GM18505 (cell line): ENCODE measurements around the gene BIN1.

Experiments used
- ATAC-seq: cut with Tn5 transposase; IDR thresholded peaks from one replicate; pipeline ENCODE4 v1.9.1; 2021; ENCODE audit not compliant: unreplicated experiment
- POLR2A ChIP-seq: IDR thresholded peaks from 4 replicates; pipeline ENCODE4 v1.6.1; 2011; ENCODE audit warnings: borderline replicate concordance; ENCODE audit not compliant: insufficient read depth, insufficient read length; ENCODE audit errors: extremely low read depth

Gene BIN1

DNA sequence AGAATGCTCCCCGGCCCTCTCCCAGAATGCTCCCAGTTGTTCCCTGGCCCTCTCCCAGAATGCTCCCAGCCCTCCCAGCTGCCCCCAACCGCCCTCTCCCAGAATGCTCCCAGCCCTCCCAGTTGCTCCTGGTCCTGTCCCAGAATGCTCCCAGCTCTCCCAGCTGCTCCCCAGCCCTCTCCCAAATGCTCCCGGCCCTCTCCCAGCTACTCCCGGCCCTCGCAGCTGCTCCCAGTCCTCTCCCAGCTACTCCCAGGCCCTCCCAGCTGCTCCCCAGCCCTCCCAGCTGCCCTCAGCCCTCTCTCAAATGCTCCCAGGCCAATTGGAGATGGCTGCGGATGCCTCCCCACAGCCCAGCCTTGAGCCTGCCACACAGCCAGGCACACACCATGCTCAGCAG lies 31.1 kb downstream of the BIN1 start:
- no peak for TF ChIP-seq POLR2A

DNA sequence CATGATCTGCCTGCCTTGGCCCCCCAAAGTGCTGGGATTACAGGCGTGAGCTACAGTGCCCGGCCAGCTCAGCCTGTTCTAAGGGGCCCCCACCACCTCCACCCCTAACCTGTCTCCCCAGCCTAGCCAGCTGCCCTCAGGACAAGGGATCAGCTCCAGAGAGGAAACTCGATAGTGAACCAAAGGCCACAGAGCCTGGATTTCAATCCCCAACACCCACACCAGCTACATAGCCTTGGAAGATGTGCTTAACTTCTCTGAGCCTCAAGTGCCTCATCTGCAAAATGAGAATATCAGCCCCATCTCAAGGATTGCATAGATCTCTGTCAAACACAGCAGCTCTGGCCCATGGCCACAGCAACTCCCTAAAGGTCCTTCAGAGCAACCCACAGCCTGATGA lies 32.0 kb downstream of the BIN1 start:
- TF ChIP-seq POLR2A: no peak
- ATAC-seq: no peak

More for the DNA sequence above, 31.1 kb downstream of the BIN1 start:
- ATAC-seq: no peak

DNA sequence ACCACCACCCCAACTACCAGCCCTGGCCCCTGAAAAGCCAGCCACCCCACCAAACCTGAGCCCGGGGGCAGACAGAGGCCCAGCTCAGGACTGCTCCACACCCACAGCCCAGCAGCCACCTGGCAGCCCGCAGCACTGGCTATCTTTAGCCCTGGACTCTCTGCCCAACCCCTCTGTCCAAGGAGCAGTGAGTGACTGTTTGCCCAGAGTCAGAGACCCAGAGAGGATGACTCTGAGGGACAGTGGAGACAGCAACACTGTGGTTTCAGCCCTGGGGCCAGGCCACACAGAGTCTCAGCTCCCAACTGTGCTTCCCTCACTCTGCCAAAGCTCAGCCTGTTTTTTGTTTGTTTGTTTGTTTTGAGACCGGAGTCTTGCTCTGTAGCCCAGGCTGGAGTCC lies 32.6 kb downstream of the BIN1 start:
- no peak for TF ChIP-seq POLR2A
- ATAC-seq: no peak

DNA sequence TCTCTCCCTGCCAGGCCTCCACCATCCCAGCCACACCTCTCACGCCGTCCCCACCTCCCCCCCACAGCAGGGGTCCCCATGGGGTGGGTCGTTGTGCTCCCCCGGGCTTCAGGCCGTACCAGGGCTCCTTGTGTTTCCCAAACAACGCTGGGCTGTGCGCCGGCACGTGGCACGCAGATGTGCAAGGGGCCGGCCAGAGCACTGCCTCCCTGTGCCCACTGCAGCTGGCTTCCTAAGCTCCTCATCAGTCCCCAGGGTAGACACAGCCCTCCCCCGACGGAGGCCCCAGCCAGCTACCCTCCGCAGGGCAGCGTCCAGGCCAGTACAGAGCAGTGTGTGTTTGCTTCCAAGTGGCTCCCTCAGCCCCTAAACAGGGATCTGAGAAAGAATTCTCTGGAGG lies 34.0 kb downstream of the BIN1 start:
- no peak for TF ChIP-seq POLR2A
- no peak for ATAC-seq

DNA sequence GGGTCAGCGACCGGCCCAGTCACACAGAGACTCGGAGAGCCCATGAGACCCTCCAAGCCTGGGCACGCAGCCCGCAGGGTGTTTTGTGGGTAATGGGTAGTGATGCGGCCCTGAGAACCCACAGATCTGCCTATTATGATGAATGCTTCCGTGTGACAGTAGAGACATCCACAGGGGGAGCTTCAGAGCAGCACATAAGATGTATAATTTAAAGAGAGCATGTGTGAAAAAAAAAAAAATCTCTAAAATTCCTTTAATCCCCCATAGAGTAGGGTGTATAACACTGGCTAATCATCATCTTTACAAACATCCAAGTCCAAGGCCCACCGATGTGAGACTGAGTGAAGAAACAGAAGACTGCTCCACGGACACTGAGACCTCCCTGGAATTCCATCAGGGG lies 34.6 kb downstream of the BIN1 start:
- no peak for TF ChIP-seq POLR2A
- ATAC-seq: no peak

DNA sequence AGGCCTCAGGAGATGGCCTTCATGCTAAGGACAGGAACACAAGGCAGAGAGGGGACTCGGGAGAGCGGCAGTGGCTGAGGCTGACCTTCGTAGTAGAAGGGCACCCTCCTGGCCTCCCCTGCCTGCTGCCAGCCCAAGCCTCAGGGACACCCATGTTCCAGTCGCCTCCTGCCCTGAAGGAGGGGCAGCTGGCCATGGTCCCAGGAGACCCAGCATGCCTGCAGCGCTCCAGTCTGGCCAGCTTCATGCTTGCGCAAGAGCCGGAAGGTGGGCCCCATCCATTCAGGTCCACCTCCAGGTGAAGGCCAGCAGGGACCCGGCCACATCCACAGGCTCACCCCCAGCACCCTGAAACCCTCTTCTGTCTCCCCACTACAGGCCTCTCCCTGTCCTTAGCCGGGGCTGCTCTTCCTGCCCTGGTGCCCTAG lies 35.0 kb downstream of the BIN1 start:
- TF ChIP-seq POLR2A: no peak
- ATAC-seq: no peak

DNA sequence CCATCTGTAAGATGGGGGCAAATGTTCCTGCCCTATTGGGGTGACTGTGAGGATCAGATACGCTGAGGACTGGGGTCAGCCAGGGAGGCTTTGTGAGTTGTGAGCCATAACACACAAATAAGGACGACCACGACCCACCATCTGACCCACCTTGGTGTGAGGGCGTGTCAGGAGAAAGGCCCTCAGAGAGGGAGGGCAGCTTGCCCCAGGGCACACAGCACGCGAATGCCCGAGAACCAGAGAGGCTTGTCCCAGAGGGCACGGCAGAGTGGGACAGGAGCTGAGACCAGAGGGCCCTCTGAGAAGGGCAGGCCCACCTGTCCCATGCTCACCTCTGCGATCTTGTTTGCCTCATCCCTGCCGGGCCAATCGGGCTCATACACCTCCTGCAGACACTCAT lies 36.7 kb downstream of the BIN1 start:
- no peak for TF ChIP-seq POLR2A
- no peak for ATAC-seq

DNA sequence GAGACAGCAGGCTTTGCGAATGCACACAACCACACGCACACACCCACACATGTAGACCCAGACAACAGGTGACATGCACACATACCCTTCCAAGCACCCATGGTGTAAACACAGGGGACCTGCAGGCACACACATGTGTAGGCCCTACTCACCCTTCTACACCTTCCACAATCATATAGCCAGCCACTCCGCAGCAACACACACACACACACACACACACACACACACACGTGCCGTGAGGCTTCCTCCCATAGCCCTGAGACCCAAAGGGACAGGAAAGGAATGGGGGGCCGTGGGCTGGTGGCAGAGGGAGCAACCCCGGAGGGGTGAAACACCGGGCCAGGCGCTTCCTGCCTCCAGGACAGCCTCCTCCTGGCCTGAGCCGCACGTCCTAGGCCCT lies 37.4 kb downstream of the BIN1 start:
- ATAC-seq: no peak
- TF ChIP-seq POLR2A: no peak

DNA sequence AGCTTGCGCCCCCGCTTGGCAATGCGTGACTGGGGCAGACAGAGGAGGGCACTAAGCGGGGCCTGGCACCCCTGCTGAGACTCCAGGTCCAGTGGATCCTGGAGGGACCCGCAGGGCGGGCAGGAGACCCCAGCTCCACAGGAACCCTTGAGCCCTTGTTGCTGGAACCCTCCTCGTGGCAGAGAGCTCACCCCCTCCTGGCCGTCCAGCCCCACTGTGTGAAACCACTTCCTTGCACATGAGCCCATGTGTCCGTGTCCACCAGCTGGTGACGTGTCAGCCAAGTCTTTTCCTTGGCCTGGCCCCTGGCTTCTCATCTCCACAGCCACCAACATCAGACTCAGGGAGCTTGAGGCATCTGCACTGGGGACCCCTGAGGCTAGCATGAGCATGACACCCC lies 38.0 kb downstream of the BIN1 start:
- ATAC-seq: no peak
- TF ChIP-seq POLR2A: no peak

DNA sequence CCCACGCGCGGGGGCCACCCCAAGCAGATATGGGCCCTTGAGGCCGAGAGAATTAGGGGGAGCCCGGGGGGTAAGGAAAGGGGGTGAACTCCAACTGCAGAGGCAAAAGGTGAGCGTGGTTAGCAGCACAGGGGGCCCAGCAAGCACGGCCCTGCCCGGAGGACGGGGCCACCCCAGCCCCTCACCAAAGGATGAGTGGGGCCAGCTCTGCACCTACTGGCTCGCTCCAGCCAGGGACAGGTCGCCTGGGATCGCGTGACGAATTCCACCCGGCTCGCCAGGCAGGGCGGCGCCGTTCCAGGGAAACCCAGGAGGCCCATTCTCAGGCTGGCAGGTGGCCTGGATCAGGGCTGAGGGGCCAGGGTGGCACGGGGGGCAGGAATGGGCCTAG lies 38.6 kb downstream of the BIN1 start:
- no peak for ATAC-seq

DNA sequence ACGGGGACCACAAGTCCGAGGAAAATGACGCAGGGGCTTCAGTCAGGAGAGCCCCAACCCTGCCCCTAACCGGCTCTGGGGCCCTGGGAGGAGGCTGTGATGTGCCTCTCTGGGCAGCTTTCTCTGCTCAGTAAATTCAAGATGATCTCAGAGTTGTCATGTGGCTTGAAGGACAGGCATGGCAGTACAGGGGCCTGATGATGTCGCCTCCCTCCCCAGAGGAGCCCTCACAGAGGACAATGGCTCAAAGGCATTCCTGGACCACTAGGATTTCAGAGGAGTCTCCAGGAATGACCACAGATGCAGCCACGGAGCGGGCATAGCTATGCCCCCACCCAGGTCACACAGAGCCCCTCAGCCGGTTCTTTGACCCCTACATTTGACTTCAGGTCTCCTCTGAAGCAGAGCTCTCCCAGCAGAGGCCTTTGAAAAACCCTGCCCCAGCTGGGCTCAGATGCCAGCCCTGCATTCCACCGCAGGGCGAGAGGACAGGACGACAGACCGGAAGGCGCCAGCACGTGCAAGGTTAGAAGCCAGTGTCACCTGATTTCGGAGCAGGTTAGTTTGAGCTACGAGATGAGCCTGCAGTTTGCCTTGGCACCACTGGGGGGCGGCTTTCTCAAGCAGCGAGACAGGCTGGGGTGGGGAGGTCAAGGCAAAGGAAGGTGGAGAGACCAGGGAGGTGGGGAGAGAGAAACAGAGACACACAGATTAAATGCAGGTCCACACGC lies 39.2 kb downstream of the BIN1 start:
- ATAC-seq: no peak
- TF ChIP-seq POLR2A: no peak

More for the DNA sequence above, 38.6 kb downstream of the BIN1 start:
- TF ChIP-seq POLR2A: no peak

DNA sequence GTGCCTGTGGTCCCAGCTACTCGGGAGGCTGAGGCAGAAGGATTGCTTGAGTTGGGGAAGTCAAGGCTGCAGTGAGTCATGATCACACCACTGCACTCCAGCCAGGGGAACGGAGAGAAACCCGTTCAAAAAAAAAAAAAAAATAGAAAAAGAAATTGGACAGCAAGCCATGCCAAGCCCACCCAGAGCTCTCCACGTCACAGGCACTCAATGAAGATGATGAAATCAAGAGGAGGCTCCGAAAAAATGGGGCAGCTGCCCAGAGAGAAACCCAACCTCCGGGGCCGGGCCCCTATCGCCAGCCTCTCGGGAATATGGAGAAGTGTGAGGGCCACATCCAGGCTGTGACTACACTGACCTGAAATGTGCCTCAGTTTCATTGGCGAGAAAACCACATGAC lies 40.0 kb downstream of the BIN1 start:
- no peak for TF ChIP-seq POLR2A
- ATAC-seq: no peak

DNA sequence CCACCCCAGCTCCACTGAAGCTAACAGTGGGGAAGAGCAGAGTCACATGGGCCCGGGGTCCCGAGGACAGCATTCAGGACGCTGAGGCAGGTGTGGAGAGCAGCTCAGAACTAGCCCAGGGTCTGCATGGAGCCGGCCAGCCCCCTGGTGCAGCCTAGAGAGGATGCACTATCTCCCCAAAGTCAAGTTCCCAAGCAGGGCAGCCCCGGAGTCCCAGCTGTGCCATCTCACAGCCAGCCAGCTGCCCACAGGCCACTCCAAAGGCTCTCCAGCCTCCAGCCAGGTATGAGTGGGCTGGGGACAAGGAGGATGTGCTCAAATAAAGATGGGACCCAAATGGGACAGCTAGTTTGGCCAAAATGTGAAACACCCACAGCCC lies 41.0 kb downstream of the BIN1 start:
- TF ChIP-seq POLR2A: no peak
- no peak for ATAC-seq

DNA sequence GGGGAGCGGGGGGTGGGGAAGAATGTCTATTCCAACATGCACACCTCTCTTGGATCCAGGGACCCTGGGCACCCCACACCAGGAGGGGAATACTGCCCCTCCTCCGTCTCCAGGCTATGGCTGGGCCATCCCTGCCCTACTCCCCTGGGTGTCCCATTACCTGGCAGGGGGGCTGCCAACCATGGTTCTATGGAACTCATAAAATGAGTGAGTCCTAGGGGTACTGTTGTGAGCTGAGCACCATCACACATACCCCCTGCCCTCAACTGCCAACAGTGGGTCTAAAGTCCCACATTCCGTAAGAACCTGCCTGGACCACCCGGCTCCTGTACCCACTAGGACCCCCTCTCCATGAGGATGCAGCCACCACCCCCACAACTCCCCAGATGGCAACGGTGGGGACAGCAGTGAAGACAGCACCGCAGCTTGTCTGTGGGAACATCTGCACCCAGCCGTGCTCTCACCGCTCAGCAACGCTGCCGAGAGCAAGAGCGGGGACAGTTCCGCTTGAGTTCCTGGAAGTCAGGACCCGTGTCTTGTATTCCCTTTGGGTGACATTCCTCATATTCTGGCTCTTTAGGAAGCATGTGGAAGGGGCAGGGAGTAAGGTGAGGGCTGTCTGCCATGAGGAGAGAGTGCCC lies 41.5 kb downstream of the BIN1 start:
- no peak for ATAC-seq
- no peak for TF ChIP-seq POLR2A
